ENCODE results near the gene SV2C. TPM values are rescaled to one million over a fixed set of nuclear protein-coding genes. Genes with fewer than 3 reads are reported as not detected.

Gene SV2C
- total RNA-seq, 4 donors from 2014 or later = 0.06 to 0.36 (median 0.13) TPM

DNA sequence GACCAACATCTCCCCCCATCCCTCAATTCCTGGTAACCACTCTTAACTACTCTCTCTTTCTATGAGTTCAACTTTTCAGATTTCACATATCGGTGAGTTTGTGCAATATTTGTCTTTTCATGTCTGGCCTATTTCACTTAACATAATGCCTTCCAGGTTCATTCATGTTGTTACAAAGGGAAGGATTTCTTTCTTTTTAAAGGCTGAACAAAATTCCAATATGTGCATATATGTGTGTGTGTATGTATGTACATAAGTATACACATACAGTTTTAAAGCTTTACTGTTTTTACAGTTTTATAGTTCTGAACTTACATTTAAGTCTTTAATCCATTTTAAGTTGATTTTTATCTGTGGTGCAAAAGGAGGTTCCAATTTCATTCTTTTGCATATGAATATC, 130.7 kb downstream of the SV2C start:
- DNase-seq (ENCODE audit: low spot score) = no peak
- TF ChIP-seq, protein P1, sequence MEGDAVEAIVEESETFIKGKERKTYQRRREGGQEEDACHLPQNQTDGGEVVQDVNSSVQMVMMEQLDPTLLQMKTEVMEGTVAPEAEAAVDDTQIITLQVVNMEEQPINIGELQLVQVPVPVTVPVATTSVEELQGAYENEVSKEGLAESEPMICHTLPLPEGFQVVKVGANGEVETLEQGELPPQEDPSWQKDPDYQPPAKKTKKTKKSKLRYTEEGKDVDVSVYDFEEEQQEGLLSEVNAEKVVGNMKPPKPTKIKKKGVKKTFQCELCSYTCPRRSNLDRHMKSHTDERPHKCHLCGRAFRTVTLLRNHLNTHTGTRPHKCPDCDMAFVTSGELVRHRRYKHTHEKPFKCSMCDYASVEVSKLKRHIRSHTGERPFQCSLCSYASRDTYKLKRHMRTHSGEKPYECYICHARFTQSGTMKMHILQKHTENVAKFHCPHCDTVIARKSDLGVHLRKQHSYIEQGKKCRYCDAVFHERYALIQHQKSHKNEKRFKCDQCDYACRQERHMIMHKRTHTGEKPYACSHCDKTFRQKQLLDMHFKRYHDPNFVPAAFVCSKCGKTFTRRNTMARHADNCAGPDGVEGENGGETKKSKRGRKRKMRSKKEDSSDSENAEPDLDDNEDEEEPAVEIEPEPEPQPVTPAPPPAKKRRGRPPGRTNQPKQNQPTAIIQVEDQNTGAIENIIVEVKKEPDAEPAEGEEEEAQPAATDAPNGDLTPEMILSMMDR (IDR thresholded peaks at IDR 0.05) = no peak
- no peak for ATAC-seq (ENCODE audit: low FRiP score)

DNA sequence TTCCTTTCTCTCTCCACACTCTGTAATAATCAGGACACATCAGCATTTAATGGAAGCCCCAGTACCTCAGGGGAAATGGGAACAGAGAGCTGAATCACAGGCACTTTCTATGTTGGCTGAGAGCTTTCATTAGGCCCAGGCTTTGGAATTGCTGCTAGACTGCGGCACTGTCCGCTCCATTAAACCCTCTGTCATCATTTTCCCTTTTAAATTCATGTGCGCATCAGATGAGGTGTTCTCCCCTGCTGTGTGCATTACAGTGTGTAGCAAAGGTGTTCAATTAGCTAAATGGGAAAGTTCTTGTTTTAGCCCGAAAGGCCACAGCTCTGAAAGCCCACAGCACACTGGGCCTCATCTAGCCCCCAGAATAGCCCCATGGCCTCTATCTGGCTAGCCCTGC, 133.6 kb downstream of the SV2C start:
- DNase-seq (ENCODE audit: low spot score) (no peak), ATAC-seq (ENCODE audit: low FRiP score) (no peak)
- TF ChIP-seq, protein P1 (IDR thresholded peaks at IDR 0.05) = no peak

DNA sequence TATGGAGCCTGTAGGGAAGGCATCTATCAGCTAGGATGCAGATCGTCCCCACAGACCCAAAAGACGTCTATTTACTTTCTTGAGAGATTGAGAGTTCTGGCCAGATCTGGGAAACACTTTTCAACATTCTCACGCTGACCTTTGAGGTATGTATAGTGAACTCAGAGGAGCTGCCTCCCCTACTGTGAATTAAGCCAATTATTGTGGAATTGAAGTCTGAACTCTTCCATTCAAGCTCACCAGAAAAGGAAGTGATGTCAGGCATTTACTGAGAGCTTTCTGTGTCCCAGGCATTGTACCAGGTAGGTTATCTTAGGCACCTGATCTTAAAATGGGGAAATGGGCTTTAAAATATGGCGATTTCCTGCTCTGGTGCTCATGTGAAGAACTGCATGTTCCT, 136.5 kb downstream of the SV2C start:
- DNase-seq (ENCODE audit: low spot score) (no peak), ATAC-seq (ENCODE audit: low FRiP score) (no peak)
- TF ChIP-seq, protein P1 (IDR thresholded peaks at IDR 0.05) = no peak

DNA sequence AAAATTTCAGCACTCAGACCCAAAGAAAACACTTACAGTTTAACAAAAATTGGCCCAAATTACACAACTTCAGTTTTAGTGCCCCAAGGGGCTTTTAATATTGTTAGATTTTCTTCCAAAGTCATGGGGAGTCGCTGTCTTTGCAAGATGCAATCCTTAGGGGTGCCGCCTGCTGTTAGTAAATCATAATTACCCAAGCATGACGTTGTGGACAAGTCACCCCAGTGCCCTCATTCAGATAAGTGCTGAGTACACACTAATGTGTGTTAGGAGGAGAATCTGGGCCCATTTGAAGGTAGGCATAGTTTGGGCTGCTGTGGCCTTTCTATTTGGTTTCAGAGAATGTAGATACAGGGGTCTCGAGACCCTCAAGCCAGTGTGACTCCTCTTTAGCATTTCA, 138.1 kb downstream of the SV2C start:
- ATAC-seq (ENCODE audit: low FRiP score) = no peak
- DNase-seq (ENCODE audit: low spot score) = no peak
- TF ChIP-seq, protein P1 (IDR thresholded peaks at IDR 0.05) = no peak

DNA sequence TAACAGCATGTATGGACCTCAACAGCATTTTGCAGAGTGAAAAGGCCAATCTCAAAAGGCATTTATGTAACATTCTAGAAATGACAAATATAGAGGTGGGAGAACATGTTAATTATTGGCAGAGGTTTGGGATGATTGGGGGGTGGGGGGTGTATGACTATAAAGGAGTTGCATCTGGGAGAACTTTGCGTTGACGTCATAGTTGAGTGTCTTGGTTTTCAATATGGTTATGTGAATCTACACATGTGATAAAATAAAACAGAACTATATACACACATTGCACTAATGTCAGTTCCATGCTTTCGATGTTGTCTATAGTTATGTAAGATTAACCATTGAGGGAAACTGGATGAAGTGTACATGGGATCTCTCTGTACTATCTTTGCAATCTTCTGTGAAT, 139.1 kb downstream of the SV2C start:
- ATAC-seq (ENCODE audit: low FRiP score) (no peak), DNase-seq (ENCODE audit: low spot score) (no peak)
- TF ChIP-seq, protein P1 (IDR thresholded peaks at IDR 0.05) = no peak

DNA sequence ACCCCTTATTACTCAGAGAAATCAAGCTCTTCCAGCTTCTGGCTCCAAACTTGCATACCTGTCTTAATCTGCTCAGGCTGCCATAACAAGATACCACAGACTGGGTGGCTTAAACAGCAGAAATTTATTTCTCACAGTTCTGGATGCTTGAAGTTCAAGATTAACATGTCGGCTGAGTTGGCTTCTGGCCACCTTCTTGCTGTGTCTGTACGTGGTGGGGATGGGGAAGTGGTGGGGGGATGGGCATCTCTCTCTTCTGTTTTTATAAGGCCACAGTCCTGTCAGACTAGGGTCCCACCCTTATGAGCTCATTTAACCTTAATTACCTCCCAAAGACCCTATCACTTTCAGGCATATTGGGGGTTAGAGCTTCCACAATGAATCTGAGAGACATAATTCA, 140.5 kb downstream of the SV2C start:
- ATAC-seq (ENCODE audit: low FRiP score) (no peak), DNase-seq (ENCODE audit: low spot score) (no peak)
- TF ChIP-seq, protein P1 (IDR thresholded peaks at IDR 0.05) = no peak

DNA sequence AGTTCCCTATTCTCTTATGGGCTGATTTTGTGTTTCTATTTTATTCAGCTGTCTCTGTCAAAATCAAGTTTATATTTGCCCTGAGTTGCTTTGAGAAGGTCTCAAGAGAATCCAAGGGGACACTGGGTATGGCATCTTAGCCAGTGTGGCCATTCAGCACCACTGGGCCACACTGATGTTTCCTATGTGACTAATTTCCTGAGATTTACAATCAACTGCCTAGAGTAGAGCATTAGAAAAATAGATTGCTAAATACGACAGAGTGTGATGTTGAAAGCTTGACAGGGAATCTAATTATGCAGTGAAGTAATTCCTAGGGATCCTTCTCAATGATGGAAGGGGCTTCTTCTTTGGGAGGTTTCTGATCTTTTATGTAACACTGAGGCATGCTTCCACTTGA, 141.7 kb downstream of the SV2C start:
- DNase-seq (ENCODE audit: low spot score) = no peak

More for the DNA sequence above, 141.7 kb downstream of the SV2C start:
- TF ChIP-seq, protein P1 (IDR thresholded peaks at IDR 0.05) = no peak
- no peak for ATAC-seq (ENCODE audit: low FRiP score)
